SK-N-SH treated with all-trans-retinoic acid at 6 μM for 48 hours (cell line): ENCODE measurements around the gene MINDY4B.

Source experiments
- CREB5 ChIP-seq: fragments of 250-450 bp; sonication (Bioruptor Pico); IDR thresholded peaks from 2 replicates; pipeline ENCODE4 v1.5.1; 2020; ENCODE audit warnings: low read depth, mild to moderate bottlenecking, moderate library complexity
- CSRNP3 ChIP-seq: fragments of 250-450 bp; sonication (Bioruptor Pico); IDR thresholded peaks from 2 replicates; pipeline ENCODE4 v1.5.1; 2021; ENCODE audit warnings: mild to moderate bottlenecking, moderate library complexity
- ISL1 ChIP-seq: fragments of 250-450 bp; sonication (Bioruptor Pico); IDR thresholded peaks from 2 replicates; pipeline ENCODE4 v2.1.2; 2022; ENCODE audit warnings: mild to moderate bottlenecking, moderate library complexity
- OSR1 ChIP-seq: fragments of 250-450 bp; sonication (Bioruptor Pico); IDR thresholded peaks from 2 replicates; pipeline ENCODE4 v1.8.0; 2022; ENCODE audit warnings: moderate library complexity, mild to moderate bottlenecking, inconsistent platforms
- PATZ1 ChIP-seq: fragments of 250-450 bp; sonication (Bioruptor Pico); IDR thresholded peaks from 2 replicates; pipeline ENCODE4 v1.8.0; 2020; ENCODE audit warnings: mild to moderate bottlenecking, moderate library complexity, borderline replicate concordance
- POU6F1 ChIP-seq: fragments of 250-450 bp; sonication (Bioruptor Pico); IDR thresholded peaks from 2 replicates; pipeline ENCODE4 v1.8.0; 2021; ENCODE audit warnings: low read depth, mild to moderate bottlenecking, moderate library complexity, borderline replicate concordance
- RARB ChIP-seq: fragments of 250-450 bp; sonication (Bioruptor Pico); IDR thresholded peaks from 2 replicates; pipeline ENCODE4 v1.8.0; 2021; ENCODE audit warnings: mild to moderate bottlenecking, moderate library complexity
- SNAI2 ChIP-seq: fragments of 250-450 bp; sonication (Bioruptor Pico); IDR thresholded peaks from 2 replicates; pipeline ENCODE4 v1.5.0; 2020; ENCODE audit warnings: mild to moderate bottlenecking, moderate library complexity
- ZNF70 ChIP-seq: fragments of 450-650 bp; formaldehyde crosslinking; IDR thresholded peaks from 2 replicates; pipeline ENCODE4 v1.5.0; 2020; ENCODE audit warnings: mild to moderate bottlenecking, moderate library complexity

- no peak for TF ChIP-seq ISL1 (CRISPR knock-in tag)
- TF ChIP-seq RARB (CRISPR knock-in tag), result no peak
- no peak for TF ChIP-seq CSRNP3 (CRISPR knock-in tag)
- no peak for TF ChIP-seq OSR1
- TF ChIP-seq POU6F1, result no peak
- no peak for TF ChIP-seq PATZ1 (CRISPR knock-in tag)
- TF ChIP-seq SNAI2, result no peak
- TF ChIP-seq CREB5 (CRISPR knock-in tag), result no peak
- no peak for TF ChIP-seq ZNF70 (CRISPR knock-in tag)
Measured at GRCh38 chr3:150848864-150849263, 56.4 kb downstream of the MINDY4B start.
